NCI-H748 (cell line): Measurements from ENCODE around the gene EMC10.
"Not testable (repeated sequence)": the region's sequence is repeated elsewhere in the genome, so short reads cannot be mapped to it uniquely, and the experiment has no call there.

Experiments used
- DNase-seq: peaks from one replicate; lab custom pipeline; 2025; ENCODE audit not compliant: unreplicated experiment; lab: John Stamatoyannopoulos, UW

EMC10 gene

DNA sequence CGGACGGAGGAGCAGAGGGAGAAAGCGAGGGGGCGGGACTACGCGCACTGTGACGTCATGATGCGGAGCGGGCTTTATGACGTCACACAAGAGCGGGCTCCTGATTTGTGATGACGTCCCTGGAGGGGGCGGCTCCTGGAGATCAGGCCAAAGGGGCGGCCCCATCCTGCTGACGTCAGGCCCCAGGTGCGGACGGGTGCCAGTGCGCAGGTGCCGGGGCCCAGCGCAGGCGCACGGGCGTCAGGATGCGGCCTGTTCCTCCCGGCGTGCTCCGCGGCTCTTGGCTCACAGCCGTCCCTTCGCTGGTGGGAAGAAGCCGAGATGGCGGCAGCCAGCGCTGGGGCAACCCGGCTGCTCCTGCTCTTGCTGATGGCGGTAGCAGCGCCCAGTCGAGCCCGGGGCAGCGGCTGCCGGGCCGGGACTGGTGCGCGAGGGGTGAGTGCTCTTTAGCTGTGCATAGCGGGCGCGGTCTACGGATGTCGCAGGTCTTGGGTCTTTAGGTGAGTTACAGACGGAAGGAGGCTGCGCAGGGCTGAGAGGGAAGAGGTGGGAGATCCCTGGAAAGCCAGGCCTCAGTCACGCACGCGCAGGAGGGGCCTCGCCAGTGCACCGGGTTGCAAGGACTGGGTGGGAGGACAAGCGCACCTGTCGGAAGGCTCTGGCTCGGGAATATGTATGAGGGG, at the start of gene EMC10, which contains the start of gene GARIN5A:
Gene EMC10, plus strand, starts transcription at position 284 of the 683 bp plus-strand sequence. Its CDS starts 38 bp downstream, at position 322.
Gene GARIN5A, minus strand, starts transcription at position 625 of the 683 bp plus-strand sequence. Its CDS starts 460 bp downstream, at position 165.
- DNase-seq: peak; percentile 98

DNA sequence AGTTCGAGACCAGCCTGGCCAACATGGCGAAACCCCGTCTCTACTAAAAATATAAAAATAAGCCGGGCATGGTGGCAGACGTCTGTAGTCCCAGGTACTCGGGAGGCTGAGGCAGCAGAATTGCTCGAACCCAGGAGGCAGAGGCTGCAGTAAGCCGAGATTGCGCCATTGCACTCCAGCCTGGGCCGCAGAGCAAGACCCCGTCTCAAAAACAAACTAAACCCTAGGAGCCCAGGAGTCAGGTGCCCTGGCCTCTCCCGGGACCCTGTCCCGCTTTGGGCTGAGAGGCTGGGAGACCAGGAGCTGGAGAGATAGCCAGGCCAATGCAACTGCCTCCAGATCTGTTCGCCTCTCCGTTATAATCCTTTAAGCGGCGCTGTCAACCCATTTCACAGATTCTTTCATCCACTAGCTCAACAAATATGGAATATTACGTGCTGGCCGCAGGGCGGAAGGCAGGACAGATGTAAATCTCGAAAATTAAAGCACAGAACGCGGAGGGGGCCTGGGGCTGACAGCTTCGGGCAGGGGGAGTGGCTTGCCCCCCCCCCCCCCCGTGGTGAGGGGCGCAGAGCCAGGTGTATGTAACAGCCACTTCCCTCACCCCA, 48.9 kb upstream of the EMC10 start:
- no peak for DNase-seq

DNA sequence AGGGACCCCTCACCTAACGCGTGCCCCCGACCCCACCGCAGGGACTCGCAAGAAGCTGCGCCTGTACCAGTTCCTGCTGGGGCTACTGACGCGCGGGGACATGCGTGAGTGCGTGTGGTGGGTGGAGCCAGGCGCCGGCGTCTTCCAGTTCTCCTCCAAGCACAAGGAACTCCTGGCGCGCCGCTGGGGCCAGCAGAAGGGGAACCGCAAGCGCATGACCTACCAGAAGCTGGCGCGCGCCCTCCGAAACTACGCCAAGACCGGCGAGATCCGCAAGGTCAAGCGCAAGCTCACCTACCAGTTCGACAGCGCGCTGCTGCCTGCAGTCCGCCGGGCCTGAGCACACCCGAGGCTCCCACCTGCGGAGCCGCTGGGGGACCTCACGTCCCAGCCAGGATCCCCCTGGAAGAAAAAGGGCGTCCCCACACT, 48.3 kb upstream of the EMC10 start:
- DNase-seq: no peak

GRCh38 chr19:50428772-50429463, 47.4 kb upstream of the EMC10 start:
- DNase-seq: no peak

- peak; percentile 37 for DNase-seq
Measured at GRCh38 chr19:50430888-50431342, 45.4 kb upstream of the EMC10 start.

GRCh38 chr19:50431343-50432220, 44.7 kb upstream of the EMC10 start:
- peak; percentile 90 for DNase-seq

DNA sequence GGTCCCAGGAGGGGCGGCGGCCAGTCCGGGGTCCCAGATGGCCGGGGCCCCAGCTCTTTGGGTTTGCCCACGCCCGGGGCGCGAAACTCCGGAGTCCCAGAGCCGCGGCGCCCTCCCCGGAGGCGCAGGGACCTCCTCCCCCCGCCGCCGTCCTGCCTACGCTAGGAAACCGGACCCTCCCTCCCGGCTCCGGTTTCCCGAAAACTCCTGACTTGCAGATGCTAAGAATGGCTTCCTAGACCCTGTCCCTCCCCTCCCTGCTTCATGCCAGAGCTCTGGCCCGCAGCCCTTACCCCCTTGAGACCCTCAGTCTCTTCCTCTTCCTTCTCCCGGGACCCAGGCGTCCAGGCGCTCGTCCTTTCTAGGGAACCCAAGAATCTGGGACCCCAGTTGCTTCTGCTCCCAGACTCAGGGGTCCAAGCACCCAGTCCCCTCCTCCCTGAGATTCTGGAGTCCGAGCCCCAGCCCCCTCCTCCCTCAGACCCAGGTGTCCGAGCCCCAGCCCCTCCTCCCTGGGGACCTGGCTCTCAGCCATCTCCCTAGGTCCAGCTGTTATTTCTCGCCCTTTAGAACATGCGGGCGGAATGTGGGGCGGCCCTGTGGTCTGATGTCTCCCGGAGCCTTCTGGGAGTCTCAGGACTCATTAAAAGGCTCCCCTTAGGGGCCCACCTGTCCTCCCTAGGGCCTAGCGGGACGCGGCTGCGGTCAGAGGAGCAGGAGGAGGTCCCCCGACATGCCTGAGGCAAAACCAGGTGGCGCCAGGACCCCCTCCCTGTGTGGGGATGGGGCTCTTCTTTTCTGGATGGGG, 43.9 kb upstream of the EMC10 start, which contains the start of gene MYBPC2:
Gene MYBPC2, plus strand, starts transcription at position 672 of the 808 bp plus-strand sequence. Its CDS starts 62 bp downstream, at position 734.
- DNase-seq: peak; percentile 65

GRCh38 chr19:50433201-50434180, 42.8 kb upstream of the EMC10 start:
- no peak for DNase-seq

- DNase-seq: peak; percentile 60
Measured at GRCh38 chr19:50434525-50434924, 41.8 kb upstream of the EMC10 start.

GRCh38 chr19:50435221-50435620, 41.1 kb upstream of the EMC10 start:
- DNase-seq: no peak

GRCh38 chr19:50435627-50436026, 40.7 kb upstream of the EMC10 start:
- no peak for DNase-seq

DNA sequence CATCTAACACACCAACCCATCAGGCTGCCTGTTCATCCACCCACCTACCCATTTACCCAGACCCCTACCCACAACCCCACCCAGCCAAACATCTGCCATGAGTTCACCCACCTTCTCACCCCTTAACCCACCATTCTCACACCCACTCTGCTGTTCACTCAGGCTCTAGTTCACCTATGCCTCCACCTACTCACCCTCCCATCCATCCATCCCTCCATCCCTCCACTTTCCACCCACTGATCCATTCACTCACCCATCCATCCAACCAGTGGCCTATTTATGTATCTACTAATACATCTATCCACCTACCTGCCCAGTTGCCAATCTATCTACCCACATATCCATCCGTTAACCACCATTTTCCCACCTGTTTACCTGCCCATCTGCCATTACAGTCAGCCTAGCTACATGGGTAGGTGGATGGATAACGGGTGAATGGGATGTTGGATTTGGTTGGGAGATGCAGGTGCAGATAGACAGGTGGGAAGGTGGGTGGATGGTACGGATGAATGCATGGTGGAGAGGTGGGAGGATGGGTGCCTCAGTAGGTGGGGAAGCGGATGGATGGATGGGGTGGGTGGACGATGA, 38.4 kb upstream of the EMC10 start:
- DNase-seq: no peak

DNA sequence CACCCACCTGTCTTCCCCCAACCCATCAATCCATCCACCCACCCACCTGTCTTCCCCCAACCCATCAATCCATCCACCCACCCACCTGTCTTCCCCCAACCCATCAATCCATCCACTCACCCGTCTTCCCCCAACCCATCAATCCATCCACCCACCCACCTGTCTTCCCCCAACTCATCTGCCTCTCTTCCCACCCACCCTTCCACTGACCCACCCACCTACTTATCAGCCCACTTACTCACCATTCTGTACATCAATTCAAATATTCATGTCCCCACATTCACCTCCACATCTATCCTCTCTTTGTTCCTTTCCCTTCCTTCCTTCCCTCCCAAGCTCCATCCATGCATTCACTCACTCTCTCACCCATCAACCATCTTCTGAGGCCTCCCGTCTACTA, 37.2 kb upstream of the EMC10 start:
- DNase-seq: not testable (repeated sequence)

DNA sequence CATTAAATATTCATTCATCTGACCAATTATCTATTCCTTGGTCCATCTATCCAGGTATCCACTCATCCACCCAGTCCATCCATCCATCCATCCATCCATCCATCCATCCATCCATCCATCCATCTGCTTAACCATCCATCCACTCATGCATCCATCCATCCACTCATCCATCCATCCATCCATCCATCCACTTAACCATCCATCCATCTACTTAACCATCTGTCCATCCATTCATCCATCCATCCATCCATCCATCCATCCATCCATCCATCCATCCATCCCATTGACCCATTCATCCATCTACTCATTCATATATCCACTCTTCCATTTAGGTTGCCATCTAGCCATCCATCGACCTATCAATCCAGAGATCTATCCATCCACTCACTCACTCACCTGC, 32.2 kb upstream of the EMC10 start:
- no peak for DNase-seq

GRCh38 chr19:50447053-50447452, 29.3 kb upstream of the EMC10 start:
- no peak for DNase-seq

DNA sequence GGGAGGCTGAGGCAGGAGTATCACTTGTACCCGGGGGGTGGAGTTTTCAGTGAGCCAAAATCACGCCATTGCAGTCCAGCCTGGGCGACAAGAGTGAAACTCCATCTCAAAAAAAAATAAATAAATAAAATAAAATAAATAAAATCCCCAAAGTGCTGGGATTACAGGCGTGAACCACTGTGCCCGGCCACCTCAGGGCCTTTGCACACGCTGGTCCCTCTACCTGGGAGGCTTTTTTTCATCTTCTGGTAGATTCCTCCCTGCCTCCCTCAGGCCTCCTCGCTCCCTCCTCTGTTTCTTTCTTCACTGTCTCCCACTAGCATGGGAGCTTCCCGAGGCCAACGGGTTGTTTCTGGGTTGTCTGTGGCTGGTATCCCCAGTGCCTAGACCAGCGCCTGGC, 28.6 kb upstream of the EMC10 start:
- DNase-seq: no peak

DNA sequence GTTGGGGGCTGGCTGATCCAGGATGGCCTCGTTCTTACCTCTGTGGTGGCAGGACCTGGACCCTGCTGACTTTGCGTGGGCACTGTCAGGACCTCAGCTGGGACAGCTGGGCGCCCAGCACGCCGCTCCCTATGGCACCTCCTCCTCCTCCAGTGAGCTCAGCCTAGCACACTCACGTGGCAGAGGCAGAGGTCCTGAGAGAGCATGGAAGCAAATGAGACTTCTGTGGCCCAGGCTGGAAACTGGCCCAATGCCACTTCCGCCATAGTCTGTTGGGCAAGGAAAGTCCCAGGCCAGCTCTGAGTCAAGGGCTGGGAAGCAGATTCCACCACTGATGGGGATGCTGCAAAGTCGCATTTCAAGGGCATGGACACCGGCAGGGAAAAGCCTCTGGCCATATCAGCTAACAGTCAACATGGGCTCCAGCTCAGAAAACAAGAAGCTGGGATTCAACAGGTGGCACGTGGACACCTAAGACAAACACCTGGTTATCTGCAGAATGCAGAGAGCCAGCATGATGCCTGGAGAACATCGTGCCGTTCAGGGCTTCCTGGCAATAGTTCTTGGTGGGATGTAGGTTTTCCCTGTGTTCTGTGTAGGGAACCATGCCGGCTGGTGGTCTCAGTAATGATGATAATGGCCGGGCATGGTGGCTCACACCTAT, 26.9 kb upstream of the EMC10 start:
- DNase-seq: peak; percentile 27
